GM19397 (cell line): ENCODE results near the gene FBXO48.

Experiments
- ATAC-seq: cut with Tn5 transposase; IDR thresholded peaks from one replicate; pipeline ENCODE4 v1.9.1; 2021; ENCODE audit warnings: mild to moderate bottlenecking, moderate library complexity; ENCODE audit not compliant: unreplicated experiment

The FBXO48 gene

DNA sequence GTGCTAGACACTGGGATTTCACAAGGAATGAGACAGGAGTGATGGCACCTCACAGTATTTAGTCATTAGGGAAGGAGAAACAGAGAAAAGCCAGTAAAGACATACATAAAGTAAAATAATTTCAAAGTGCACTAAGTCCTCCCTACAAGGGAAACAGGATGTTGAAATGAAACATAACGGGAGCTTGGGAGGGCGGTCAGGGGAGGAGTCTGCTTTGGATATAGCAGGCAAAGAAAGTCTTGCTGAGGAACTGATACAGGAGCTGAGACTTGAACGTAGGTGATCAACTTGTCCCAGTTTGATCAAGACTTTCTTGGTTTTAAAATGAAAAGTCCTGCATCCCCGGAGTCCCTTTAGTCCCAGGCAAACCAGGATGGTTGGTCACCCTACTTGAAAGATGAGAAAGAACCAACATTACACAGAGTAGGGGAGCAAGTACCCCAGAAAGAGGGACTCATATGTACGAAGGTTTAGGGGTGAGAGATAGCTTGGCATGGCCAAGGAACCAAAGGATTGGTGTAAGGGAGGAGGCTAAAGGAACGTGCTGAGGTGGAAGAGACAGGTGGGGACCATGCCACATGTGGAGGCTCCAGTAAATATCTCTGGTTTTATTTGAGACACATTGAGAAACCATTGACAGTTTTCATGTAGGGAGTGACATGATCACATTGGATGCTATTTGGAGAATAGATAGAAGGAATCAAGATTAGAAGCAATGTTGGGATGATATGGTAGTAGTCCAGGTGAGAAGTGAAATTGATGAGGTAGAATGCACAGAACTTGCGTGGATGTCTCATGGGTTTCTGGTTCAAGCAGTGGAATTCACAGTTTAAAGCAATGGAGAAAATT is 28.4 kb downstream of the FBXO48 start:
- no peak for ATAC-seq

- no peak for ATAC-seq
These were observed 30.8 kb downstream of the FBXO48 start for GRCh38 chr2:68436270-68436669.

GRCh38 chr2:68435615-68436014 is 31.5 kb downstream of the FBXO48 start:
- ATAC-seq: no peak

DNA sequence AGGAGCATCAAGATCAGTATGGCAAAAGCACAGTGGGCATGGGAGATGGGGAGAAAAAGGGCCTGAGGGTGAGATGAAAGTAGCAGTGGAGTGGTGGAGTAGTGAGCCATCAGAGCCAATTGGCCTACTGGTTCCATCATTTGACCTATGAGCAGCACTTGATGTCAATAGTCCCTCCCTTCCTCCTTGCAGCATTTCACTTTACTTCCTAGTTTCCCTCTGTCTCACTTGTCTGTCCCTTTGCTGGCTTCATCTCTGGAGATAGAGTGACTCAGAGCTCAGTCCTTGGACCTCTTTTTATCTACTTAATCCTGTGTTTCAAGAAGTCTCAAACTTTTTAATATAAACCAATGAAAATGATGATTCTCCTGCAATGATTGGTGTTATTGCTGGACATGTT is 32.1 kb downstream of the FBXO48 start:
- no peak for ATAC-seq

- ATAC-seq: no peak
These were observed 34.1 kb downstream of the FBXO48 start for GRCh38 chr2:68432696-68433658.

- no peak for ATAC-seq
These were observed 35.6 kb downstream of the FBXO48 start for GRCh38 chr2:68431316-68431972.

DNA sequence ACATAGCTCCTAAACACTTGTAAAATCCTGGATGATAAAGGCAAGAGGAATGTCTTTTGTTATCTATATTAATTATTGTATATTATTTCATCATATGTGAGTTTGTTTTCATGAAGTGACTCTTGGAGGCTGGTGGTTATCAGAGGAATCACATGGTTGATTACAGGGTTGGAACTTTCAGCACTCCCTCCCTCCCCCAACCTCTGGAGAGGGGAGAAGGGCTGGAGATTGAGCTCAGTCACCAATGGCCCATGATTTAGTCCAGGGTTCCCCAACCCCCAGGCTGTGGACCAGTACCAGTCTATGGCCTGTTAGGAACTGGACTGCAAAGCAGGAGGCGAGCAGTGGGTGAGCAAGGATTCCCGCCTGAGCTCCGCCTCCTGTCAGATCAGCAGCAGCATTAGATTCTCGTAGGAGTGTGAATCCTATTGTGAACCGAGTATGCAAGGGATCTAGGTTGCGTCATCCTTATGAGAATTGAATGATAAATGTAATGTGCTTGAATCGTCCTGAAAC is 37.7 kb downstream of the FBXO48 start:
- ATAC-seq: no peak

DNA sequence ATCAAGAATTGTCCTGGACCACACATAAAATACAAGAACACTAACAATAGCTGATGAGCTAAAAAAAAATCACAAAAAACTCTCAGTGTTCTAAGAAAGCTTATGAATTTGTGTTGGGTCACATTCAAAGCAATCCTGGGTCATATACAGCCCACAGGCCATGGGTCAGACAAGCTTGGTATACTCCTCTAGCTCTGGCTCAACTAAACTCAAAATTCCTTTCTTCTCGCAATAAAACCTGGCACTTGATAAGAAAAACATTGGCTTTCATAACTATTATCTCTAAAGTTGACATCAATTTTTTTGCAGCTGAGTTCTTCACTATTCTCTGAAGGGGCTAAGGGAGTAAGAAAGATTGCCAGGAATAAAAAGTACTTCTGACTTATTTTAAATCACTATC is 38.3 kb downstream of the FBXO48 start:
- no peak for ATAC-seq

DNA sequence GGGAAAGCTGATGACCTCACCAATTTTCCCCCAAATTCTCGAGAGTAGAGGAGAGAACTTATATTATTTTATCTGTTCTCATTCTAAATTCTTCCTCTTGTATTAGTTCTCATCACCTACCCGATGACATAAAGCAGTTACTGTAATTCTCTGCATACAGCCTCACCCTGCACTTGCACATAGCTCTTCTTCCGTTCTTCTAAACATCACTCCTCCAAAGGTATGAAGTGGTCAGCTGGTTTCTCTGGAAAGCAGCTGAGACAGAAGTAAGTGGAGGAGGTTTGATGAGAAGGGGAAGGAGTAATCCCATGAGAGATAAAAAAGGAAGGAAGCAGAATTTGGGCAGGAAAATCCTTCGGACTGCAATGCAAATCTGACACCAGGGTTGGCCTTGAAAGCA is 39.0 kb downstream of the FBXO48 start:
- ATAC-seq: no peak

- peak; percentile 28 for ATAC-seq
These were observed 40.1 kb downstream of the FBXO48 start for GRCh38 chr2:68426848-68427579.

DNA sequence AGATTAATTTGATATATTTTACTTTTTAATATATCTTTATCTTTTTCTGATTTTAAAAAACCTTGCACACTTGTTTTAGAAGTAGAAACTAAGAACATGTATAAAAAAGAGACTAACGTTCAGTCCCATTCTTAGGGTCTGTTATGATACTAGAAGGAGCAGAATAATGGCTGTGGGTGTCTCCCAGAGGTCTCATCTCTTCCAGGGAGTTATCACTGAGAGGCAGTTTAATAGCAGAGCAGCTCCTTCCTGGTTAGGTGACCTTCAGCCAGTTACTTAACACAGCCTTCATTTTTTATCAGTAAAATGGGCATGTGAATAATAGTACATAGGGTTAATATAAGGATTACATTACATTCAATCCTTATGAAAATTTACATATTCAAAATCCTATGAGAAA is 40.6 kb downstream of the FBXO48 start:
- no peak for ATAC-seq

DNA sequence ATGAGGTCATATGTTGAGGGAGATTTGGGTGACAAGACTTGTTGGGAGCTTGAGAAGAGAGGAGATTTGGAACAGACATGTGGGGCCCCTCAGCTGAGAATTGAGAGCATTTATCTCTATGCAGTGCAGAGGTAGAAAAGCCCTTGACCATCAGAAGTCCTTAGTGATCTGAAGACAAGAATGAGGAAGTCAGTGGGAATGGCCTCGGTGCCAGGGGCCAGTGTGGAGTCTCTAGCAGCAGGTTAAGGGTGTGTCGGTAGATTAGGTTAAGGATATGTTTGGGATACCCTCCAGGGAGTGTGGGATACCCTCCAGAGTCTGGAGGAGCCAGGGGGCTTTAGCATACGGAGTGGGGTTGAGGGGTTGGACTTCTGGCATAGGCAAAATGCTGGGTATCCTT is 41.6 kb downstream of the FBXO48 start:
- no peak for ATAC-seq

- peak; percentile 74 for ATAC-seq
These were observed 43.0 kb downstream of the FBXO48 start for GRCh38 chr2:68423966-68424650.

DNA sequence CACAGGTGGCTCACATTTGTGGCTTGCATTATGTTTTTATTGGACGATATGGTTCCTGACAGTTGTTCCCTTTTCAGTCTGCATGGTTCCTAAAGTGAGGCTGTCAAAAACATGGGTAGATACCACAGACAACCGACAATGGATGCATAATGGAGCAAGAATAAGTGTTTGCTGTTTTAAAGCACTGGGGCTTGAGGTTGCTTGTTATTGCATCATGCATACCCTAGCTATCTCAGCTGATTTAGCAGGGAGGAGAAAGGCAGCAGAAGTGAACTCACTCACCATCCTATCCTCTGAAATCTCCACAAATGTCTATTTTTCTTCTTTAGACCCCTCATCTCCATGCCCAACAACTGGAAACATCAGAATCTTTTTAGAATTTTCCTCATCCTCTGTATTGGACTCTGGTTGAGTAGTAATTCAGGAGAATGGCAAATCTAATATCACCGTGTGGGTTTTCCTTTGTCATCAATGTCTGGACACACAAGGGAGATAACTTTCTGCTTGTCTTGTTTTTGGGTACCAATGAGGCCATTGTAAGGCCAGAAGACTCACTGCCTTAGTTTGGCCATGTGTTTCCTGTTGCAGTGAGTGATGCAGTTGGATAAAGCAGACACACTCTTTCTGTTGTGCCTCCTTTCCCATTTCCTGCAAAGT is 46.7 kb downstream of the FBXO48 start:
- no peak for ATAC-seq

GRCh38 chr2:68418855-68419254 is 48.2 kb downstream of the FBXO48 start:
- ATAC-seq: no peak

- no peak for ATAC-seq
These were observed 48.7 kb downstream of the FBXO48 start for GRCh38 chr2:68418419-68418818.

DNA sequence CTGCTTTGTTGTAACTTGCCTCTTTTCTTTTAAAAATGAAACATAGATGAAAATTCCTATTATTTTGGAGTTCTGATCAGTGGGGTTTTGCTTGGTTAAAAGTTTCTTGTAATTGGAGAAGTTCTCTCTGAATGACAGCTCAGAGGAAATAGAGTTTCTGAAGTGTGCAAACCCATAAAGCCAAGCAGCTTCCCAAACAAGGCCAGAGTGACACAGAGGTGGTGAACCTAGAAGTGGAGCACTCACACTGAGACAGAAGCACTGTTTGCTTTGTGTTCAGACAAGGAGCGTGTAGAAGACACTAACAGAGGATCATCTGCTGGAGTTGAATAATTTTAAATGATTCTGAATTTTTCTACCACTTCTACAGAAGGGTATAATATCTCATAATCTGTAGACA is 49.2 kb downstream of the FBXO48 start:
- no peak for ATAC-seq

DNA sequence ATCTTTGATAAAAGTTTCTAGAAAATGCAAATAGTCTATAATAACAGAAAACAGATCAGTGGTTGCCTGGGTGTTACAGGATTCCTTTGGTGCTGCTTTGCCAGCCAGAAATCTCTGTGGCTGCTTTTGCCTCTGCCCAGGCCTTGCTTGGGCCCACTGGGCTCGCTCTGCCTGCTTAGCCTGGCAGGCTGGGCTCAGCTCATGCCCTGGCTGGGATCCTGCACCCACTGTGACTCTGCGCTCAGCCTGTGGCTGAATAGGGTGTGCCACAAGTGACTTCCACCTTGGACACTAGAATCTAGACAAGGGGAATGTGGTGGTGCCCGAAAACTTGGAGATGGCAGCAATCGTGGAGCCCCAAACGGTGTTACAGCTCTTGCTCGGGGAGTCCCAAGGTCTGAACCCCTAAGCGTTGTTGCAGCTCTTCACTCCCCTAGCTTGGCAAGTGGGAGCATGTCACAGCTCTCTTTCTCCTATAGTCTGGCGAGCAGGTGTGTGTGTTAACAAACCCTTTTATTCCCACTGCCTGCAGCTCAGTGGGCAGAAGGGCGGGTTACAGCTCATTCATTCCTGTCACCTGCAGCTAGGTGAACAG is 50.9 kb downstream of the FBXO48 start:
- ATAC-seq: no peak

DNA sequence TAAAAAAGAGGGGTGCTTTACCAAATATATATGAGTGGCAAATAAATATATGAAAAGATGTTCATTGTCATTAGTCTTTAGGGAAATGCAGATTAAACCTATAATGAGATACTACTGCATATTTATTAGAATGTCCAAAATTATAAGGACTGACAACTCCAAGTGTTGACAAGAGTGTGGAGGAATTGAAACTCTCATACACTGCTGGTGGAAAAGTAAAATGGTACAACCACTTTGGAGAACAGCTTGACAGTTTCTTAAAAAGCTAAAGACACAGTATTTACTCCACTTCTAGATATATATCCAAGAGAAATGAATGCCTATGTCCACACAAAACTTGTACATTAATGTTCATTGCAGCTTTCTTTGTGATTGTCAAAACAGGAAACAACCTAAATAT is 51.6 kb downstream of the FBXO48 start:
- ATAC-seq: no peak
